ENCODE results near the gene NDC1. TPM values are rescaled to one million over a fixed set of nuclear protein-coding genes. Genes with fewer than 3 reads are reported as not detected.

Gene NDC1
- total and polyA plus RNA-seq, 2 of the 4 experiments (the other 2 are of a cell fraction) = 11.8 to 33.9 TPM

DNA sequence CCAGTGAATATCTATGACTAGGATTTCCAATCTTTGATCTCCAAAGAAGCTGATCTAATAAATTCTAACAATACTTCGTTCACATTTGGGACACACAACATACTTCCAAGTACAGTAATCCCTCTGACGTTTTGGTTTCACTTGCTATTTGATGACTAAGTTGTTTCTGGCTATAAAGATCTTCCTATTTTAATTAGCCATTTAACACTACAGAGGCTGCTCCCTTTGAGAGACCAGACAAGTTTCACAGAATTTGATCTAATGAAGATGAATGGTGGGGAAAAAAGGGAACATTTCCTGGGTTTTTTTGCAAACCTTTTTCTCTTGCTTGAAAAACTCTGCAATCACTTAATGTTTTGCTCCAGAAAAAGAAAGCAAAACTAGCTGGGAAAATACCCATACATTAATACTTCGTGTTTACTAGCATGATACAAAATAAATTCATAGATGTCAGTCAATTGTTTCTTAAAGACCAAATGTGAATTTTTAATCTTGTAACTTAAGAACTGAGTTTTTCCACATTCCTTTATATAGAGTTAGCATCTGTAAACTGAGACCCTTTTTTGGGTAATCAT, 71.2 kb downstream of the NDC1 start:
- H2AK9ac ChIP-seq (replicated peaks; ENCODE audit: low read depth, low read length, poor library complexity) = no peak overlapping the region
- no peaks in the 10 kb centered on the region for H3K27me3 ChIP-seq (ENCODE audit: control insufficient read depth, insufficient read depth, low read length)
- no peaks in the 10 kb centered on the region for H3K9me3 ChIP-seq (ENCODE audit: control insufficient read depth, insufficient read depth, low read length)
- H4K20me1 ChIP-seq (ENCODE audit: insufficient read depth, low read length) = no peaks in the 10 kb centered on the region
- H2AFZ ChIP-seq (replicated peaks; ENCODE audit: low read length, poor library complexity) = no peak overlapping the region
- H2BK20ac ChIP-seq (ENCODE audit: low read depth, low read length) = peak overlapping the region; percentile 46; the same call in 1 of the 2 replicates
- no CpG with 5 or more reads among the region's 3 CpGs for WGBS, 2 experiments (ENCODE audit: extremely low coverage in 2 of 2, insufficient read length in 1 of 2)
- DNase-seq (peak; percentile 68), ATAC-seq (ENCODE audit: low read depth) (peak; percentile 51; the same call in 1 of the 2 replicates)
- H2BK120ac ChIP-seq (ENCODE audit: low read depth, low read length) = peak overlapping the region; percentile 24; the same call in 1 of the 2 replicates
- TF ChIP-seq MAFK (IDR thresholded peaks at IDR 0.05; ENCODE audit: low read depth, low read length) (peak; percentile 78), MAZ (IDR thresholded peaks at IDR 0.05; ENCODE audit: borderline replicate concordance, low read depth, low read length) (no peak)
- peak overlapping the region; percentile 54; the same call in 1 of the 2 replicates for H3K56ac ChIP-seq (ENCODE audit: extremely low read depth, insufficient read depth, low read length)
- no peaks in the 10 kb centered on the region for H3K36me3 ChIP-seq (ENCODE audit: control insufficient read depth, insufficient read depth, low read length)
- peak overlapping the region; percentile 54; the same call in 1 of the 2 replicates for H4K5ac ChIP-seq (ENCODE audit: low read depth, low read length)
- peak overlapping the region; percentile 64 for H3K14ac ChIP-seq (replicated peaks; ENCODE audit: low read depth, low read length)
- BruUV-seq (replicated peaks) = no TSS peak
- no peak overlapping the region for H3K23ac ChIP-seq (ENCODE audit: low read depth, low read length)
- no peak overlapping the region for H2BK15ac ChIP-seq (ENCODE audit: low read depth, low read length)
- in situ Hi-C loops (cut with MboI; ENCODE audit: low sequenced_read_pairs) = no loop called here
- dilution Hi-C loops (cut with HindIII; ENCODE audit: low sequenced_read_pairs, unreplicated experiment) = no loop called here
- peak overlapping the region; percentile 94 for H2BK5ac ChIP-seq (ENCODE audit: low read depth, low read length, poor library complexity, severe bottlenecking)
- peaks cover 0 to 13% of the 10 kb centered on the region in 2 experiments; a peak in 2 of 4 replicates for H3K79me1 ChIP-seq (ENCODE audit: low read depth in 1 of 2, low read length in 2 of 2)
- peak overlapping the region; percentile 66 to 70; a peak in 2 of 4 replicates for H4K8ac ChIP-seq (ENCODE audit: low read depth in 2 of 2, low read length in 2 of 2)
- ChIA-PET CTCF (interaction anchor here (1.0 kb wide), 1 partner anchor 60 kb away, joined by 3 read pairs; no protein-coding TSS in a partner anchor), POLR2A (ENCODE audit: unreplicated experiment) (no interaction called here)
- H3K9ac ChIP-seq (ENCODE audit: low read depth, low read length) = peak overlapping the region; percentile 40
- intact Hi-C loops (cut with micrococcal nuclease) = no loop called here
- H3K27ac ChIP-seq (ENCODE audit: insufficient read depth, low read length) = peak overlapping the region; percentile 37; the same call in 1 of the 2 replicates
- peaks cover 8% of the 10 kb centered on the region; the same call in 1 of the 2 replicates for H3K4me1 ChIP-seq (ENCODE audit: control insufficient read depth, insufficient read depth, low read length)
- peak overlapping the region; percentile 99 for H3K4me2 ChIP-seq (ENCODE audit: low read depth, low read length)
- no peaks in the 10 kb centered on the region; the same call in 1 of the 2 replicates for H3K9me1 ChIP-seq (ENCODE audit: insufficient read depth, low read length)
- peak overlapping the region; percentile 50; the same call in 1 of the 2 replicates for H3K4me3 ChIP-seq (ENCODE audit: insufficient read depth, low read depth, low read length)
- H3K4ac ChIP-seq (ENCODE audit: low read depth, low read length) = no peak overlapping the region; the same call in 1 of the 2 replicates
- H4K91ac ChIP-seq (ENCODE audit: insufficient read depth, low read depth, low read length) = no peak overlapping the region
- H3K18ac ChIP-seq (ENCODE audit: low read depth, low read length) = peak overlapping the region; percentile 74; the same call in 1 of the 2 replicates
- no peak overlapping the region for H2AK5ac ChIP-seq (ENCODE audit: low read depth, low read length)

All from IMR-90 (cell line).